H7 (cell line): ENCODE data around the gene TRMT11. TPM values are rescaled to one million over a fixed set of nuclear protein-coding genes. Genes with fewer than 3 reads are reported as not detected.
"Not testable (repeated sequence)": the region's sequence is repeated elsewhere in the genome, so short reads cannot be mapped to it uniquely, and the experiment has no call there.

Source experiments
- DNase-seq: peaks from one replicate; pipeline ENCODE4 v3.0.0; 2012
- H3K27me3 ChIP-seq: 2 replicates; pipeline ENCODE4 v1.6.0; 2011; ENCODE audit warnings: mild to moderate bottlenecking, low read length; ENCODE audit not compliant: control insufficient read depth, insufficient read depth
- H3K36me3 ChIP-seq: replicated peaks from 2 replicates; pipeline ENCODE4 v1.5.1; 2011; ENCODE audit warnings: low read length; ENCODE audit not compliant: control insufficient read depth, insufficient read depth
- H3K4me3 ChIP-seq: 2 replicates; pipeline ENCODE4 v1.5.1; 2011; ENCODE audit warnings: low read depth, mild to moderate bottlenecking, control low read depth, low read length, moderate library complexity; ENCODE audit not compliant: insufficient read depth
- total RNA-seq: library from RNA; depleted of rRNA; stranded (reverse); fragments of >200 nt; shearing (Covaris generic); gene quantifications from 2 replicates; pipeline ENCODE4 v1.2.3, GENCODE V29; 2014

Gene TRMT11
- total RNA-seq, 1 experiment from 2014 or later: 29.5 TPM

DNA sequence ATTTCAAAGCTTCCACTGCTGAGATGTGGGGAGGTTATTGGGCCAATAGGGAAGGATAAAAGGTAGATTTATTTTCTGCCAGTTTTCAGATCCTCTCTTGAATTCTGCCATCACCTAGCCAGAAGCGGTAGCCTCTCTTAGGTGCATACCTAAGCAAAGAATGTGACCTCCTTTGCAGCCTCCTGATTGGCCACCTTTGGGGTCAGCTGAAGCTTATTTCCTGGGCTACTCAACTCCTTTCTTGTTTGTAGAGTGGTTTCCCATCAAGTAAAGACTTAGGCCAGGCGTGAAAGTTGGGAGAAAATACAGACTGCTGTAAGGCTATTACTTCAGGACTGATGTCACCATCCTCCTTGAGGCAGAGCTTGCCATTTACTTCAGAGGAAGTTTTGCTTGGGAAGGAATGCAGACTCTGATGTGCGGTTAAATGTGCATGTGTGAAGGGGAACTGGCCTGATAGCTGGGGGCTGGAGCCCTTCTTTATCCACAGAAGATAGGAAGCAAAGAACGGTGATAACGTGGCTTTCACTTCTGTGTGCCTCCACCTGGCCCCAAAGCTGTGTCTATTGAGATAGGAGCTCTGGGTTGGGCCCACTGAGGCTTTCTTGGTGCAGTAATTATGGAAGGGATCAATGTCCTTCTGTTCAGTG, 70.1 kb downstream of the TRMT11 start:
- Histone ChIP-seq H3K36me3 (no peaks in the 10 kb centered on the region; the same call in 1 of the 2 replicates), H3K27me3 (no peaks in the 10 kb centered on the region), H3K4me3 (no peak overlapping the region)
- DNase-seq: no peak

DNA sequence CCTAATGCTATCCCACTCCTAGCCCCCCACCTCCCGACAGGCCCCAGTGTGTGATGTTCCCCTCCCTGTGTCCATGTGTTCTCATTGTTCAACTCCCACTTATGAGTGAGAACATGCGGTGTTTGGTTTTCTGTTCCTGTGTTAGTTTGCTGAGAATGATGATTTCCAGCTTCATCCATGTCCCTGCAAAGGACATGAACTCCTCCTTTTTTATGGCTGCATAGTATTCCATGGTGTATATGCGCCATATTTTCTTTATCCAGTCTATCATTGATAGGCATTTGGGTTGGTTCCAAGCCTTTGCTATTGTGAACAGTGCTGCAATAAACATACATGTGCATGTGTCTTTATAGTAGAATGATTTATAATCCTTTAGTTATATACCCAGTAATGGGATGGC, 71.7 kb downstream of the TRMT11 start:
- H3K4me3 ChIP-seq, H3K36me3 ChIP-seq, H3K27me3 ChIP-seq, DNase-seq: not testable (repeated sequence)

DNA sequence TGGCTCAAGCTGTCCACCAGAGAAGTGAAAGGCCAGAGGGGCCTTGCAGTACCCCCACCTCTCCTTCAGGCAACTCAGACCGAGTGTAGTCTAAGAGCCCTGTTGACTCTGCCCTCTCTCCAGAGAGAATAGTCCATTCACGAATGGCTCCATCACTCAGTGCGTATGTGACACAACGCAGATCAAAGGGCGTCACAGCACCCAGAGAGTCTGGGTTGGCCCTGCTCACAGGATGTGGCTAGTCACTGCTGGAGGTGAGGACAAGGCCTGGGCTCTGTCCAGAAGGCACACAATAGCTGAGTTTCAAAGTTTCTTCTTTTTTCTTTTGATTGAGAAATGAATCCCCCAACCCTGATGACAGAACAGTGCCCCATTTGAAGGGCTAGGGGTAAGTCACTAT, 74.1 kb downstream of the TRMT11 start:
- DNase-seq: no peak
- Histone ChIP-seq H3K36me3 (no peaks in the 10 kb centered on the region), H3K27me3 (no peaks in the 10 kb centered on the region), H3K4me3 (no peak overlapping the region)

DNA sequence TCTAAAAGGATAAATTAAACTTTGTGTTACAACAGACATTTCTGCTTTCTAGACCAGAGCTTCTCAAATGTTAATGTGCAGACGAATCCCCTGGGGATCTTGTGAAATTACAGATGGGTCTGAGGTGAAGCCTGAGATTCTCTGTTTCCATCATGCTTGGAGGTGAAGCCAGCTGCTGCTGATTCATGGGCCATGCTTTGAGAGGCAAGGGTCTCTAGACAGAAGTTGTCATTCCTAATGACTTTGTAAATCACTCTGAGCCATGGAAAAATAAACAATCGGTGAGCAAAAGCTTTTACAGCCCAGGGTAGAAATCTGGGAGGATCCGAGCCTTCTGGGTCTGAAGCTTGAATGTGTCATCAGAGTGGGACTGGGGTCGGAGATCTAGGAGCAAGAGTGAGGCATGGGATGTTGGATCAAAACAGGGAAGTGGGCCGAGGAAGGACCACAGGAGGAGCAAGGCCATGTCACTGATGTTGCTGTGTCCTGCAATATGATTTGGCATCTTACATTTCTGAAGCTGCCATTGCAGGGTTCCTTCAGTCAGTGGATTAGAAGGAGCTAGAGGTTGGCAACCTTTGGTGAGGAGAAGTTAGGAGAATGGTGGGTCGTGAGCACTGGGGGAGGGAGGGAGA, 77.3 kb downstream of the TRMT11 start:
- DNase-seq: no peak
- Histone ChIP-seq H3K36me3 (no peaks in the 10 kb centered on the region), H3K4me3 (no peak overlapping the region), H3K27me3 (no peaks in the 10 kb centered on the region)

DNA sequence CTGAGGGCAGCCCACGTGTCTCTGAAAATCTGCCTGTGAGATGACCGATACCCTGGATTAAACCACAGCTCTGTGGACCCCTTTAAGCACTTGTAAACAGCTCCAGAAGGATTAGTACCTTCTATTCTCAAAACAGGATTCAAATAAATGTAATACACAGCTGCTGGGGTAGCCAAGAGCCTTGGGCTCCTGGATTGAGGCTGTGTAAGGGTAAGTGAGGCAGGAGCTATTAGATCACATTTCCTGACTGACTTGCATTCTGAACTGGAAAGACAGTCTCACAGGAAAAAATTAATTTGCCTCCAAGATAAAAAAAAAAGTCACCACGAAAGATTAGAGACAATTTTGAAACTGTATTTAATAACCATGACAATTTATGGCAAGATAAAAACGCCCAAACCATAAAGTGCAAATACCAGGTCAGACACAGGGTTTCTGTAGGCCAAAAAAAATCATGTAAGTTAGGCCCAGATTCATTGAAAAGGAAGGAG, 78.0 kb downstream of the TRMT11 start:
- no peaks in the 10 kb centered on the region for H3K27me3 ChIP-seq
- no peak overlapping the region for H3K4me3 ChIP-seq
- H3K36me3 ChIP-seq: no peaks in the 10 kb centered on the region
- no peak for DNase-seq

DNA sequence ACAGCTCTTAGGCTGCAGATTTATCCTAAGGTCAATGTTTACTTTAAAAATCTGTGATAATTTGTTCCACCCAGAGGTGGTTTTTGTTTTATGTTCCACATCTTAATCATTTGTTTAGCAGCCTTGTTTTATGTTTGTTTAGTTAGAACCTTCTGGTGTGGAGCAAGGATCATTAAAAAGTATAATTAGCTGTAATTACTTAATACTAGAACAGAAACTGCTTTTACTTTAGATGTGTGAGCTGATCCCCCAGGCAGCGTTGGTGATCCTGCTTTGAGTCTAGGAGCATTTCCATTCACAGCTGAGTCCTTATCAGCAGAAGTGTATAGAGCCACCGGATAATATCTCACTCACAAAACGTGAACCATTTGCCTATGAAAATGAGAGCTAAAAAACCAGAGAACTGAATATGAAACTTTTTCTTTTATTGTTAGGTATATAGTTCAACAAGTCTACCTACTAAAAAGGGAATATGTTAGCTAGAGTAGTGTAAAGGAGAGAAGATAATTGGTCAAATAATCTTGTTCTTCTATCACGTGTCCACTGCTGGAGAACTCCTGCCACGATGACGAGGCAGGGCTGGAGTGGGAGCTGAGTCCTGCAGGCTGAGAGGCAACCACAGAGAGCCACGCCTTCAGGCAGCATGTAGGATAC, 78.5 kb downstream of the TRMT11 start:
- Histone ChIP-seq H3K36me3 (no peaks in the 10 kb centered on the region), H3K27me3 (no peaks in the 10 kb centered on the region), H3K4me3 (no peak overlapping the region)
- no peak for DNase-seq

DNA sequence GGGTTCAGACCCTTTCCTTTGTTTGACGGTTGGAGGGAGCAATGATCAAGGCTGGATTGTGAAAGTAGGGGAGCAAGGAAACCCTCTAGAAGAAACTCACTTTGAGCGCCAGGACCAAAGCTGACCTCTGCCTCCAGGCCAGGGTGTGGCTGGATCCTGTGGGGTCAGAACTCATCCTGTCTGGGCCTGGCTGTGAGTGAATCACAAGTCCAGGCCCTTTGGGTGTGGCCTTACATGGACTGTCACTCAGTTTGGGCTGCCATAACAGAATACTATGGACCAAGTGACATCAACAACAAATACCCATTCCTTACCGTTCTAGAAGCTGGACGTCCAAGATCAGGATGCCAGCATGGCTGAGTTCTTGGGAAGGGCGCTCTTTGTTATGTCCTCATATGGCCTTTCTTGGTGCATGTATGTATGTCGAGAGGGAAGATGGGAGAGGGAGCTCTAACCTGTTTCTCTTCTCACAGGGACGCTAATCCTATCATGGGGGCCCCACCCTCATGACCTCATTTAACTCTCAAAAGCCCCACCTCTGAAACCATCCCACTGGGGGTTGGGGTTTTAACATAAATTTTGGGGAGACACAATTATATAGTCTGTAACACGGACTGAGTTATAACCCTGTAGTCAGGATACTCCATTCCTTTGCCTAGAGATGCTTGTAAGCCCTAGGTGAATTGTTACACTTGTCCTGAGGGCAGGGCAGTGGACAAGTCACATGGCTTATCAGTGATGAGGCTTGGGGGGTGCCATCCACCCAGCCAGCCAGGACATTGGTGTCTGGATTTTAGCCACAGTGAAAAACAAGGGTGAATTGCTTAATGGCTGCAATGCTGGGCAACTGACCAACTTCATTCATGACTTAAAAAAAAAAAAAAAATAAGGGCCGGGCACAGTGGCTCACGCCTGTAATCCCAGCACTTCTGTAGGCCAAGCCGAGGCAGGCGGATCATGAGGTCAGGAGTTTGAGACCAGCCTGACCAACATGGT, 80.0 kb downstream of the TRMT11 start:
- no peaks in the 10 kb centered on the region for H3K36me3 ChIP-seq
- no peak overlapping the region for H3K4me3 ChIP-seq
- no peak for DNase-seq
- no peaks in the 10 kb centered on the region for H3K27me3 ChIP-seq

DNA sequence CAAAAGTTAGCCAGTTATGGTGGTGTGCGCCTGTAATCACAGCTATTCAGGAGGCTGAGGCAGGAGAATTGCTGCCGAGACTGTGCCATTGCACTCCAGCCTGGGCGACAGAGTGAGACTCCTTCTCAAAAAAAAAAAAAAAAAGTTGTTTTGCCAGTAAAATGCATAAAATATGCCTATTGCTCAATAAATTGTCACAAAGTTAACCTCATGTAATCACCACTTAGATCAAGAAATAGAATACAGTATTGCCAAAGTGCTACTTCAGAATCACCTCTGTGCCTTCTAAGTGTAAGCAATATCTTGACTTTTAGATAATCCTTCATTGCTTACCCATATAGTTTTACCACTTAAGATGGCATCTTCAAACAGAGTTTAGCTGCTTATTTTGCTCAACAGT, 80.7 kb downstream of the TRMT11 start:
- DNase-seq: no peak

DNA sequence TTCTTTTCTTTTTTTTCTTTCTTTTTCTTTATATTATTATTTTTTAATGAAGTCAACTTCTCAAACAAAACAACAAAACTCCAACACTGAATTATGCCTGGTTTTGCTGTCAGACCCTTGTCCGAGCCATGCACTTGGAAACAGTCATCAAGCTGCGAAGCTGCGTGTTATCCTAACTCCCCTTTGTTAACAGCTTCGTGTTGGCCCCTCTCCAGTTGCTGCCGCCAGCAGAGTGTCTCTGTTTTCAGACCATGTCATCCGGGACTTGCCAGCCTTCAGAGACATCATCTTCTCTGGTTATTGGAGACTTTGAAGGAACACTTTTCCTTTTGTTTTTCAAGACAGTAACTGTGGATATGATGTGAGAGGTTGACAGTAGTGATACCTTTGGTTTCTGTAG, 83.1 kb downstream of the TRMT11 start:
- DNase-seq: no peak
- Histone ChIP-seq H3K27me3 (no peaks in the 10 kb centered on the region), H3K4me3 (no peak overlapping the region)

More for the DNA sequence above, 80.7 kb downstream of the TRMT11 start:
- Histone ChIP-seq H3K27me3 (no peaks in the 10 kb centered on the region), H3K4me3 (no peak overlapping the region), H3K36me3 (no peaks in the 10 kb centered on the region)

DNA sequence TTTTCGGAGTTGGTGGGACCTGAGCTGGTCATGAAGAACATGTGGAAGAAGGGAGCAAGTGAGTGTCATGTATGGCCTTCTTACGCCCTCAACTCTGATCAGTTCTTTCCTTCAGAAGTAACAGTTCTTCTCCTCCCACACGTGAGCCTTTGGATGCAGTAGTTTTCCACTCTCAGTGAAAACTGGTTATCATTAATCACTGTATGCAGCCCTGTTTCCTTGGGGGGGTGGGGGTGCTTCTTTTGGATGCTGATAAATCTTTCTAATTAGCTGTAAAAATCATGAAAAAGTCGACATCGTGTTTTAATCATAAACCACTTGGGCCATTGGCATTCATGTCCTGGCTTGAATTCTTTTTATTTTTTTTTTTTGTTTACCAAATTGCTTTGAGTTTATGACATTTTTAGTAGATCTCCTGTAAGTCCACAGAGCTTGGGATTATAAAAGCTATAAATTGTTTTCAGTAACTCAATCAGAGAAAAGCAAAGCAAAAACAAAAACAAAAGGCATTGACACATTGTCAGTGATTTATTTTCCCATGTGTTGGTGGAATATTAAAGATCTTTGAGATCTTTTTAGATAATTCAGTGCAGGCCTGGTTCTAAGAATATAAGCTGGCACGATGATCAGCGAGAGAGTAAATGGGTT, 84.8 kb downstream of the TRMT11 start:
- no peak for DNase-seq
- Histone ChIP-seq H3K27me3 (no peaks in the 10 kb centered on the region), H3K4me3 (no peak overlapping the region), H3K36me3 (no peaks in the 10 kb centered on the region)

More for the DNA sequence above, 83.1 kb downstream of the TRMT11 start:
- H3K36me3 ChIP-seq: no peaks in the 10 kb centered on the region

DNA sequence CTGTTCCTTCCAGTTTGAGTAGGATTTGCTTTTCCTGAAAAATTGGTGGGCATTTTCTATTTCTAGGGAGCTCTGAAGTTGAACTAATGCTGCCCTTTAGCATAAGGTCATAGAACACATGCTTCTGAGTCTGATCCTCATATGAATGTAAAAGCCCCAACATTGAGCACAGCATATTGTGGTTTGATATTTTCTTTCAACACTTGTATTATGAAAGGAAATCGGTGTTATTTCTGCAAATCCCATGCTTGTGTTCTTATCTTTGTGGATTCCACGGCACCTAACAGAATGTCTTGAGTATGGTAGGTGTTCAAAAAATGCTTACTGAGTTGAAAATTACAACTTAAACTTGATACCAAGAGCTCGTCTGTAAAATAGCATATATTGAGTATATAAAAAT, 85.8 kb downstream of the TRMT11 start:
- H3K36me3 ChIP-seq: no peaks in the 10 kb centered on the region
- no peak for DNase-seq
- no peak overlapping the region for H3K4me3 ChIP-seq
- H3K27me3 ChIP-seq: no peaks in the 10 kb centered on the region

DNA sequence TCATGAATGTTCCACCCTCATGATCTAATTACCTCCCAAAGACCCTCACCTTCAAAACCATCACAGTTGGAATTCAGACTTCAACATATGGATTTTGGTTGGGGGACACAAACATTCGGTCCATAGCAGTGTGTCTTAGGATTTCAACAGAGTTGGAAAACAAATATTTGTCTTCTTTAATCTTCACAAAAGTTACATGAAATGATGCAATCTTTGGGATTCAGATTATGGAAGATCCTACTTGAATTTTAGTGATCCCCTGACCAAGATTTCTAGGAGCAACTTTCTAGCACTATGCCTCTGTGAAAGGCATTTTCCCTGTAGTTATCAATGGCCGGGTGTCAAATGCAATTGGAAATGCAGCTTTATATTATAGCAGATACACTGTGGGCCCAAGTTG, 86.5 kb downstream of the TRMT11 start:
- H3K27me3 ChIP-seq: no peaks in the 10 kb centered on the region
- H3K4me3 ChIP-seq: no peak overlapping the region
- no peaks in the 10 kb centered on the region for H3K36me3 ChIP-seq
- DNase-seq: no peak

DNA sequence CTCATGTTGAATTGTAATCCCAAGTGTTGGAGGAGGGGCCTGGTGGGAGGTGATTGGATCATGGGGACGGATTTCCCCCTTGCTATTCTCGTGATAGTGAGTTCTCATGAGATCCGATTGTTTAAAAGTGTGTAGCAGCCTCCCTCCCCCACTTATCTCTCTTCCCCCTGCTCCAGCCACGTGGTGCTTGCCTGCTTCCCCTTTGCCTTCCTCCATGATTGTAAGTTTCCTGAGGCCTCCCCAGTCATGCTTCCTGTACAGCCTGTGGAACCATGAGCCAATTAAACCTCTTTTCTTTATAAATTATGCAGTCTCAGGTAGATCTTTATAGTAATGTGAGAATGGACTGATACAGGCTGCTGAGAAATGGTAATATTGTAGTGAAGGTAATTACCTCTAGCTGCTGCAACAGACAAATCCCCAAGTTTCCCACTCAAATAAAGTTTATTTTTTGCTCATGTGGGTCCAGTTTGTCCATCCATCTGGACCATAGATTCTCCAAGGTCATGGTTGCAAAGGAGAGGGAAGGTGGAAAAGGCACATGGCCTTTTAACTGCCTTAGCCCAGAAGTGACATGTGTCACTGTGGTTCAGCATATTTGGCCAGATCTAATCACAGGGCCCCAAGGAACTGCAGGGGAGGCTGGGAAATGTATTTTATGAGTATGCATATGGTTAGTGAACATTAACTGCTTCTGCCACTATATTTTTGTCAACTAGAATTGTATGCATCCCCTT, 89.2 kb downstream of the TRMT11 start:
- Histone ChIP-seq H3K36me3 (no peaks in the 10 kb centered on the region), H3K27me3 (no peaks in the 10 kb centered on the region), H3K4me3 (no peak overlapping the region)
- DNase-seq: no peak
